GM18508 (cell line): ENCODE data around the gene PDE6B.
"Not testable (repeated sequence)": the region's sequence is repeated elsewhere in the genome, so short reads cannot be mapped to it uniquely, and the experiment has no call there.

ENCODE experiments used
- ATAC-seq: cut with Tn5 transposase; IDR thresholded peaks from one replicate; pipeline ENCODE4 v1.9.1; 2021; ENCODE audit warnings: moderate number of reproducible peaks; ENCODE audit not compliant: insufficient read depth, unreplicated experiment

Gene PDE6B

DNA sequence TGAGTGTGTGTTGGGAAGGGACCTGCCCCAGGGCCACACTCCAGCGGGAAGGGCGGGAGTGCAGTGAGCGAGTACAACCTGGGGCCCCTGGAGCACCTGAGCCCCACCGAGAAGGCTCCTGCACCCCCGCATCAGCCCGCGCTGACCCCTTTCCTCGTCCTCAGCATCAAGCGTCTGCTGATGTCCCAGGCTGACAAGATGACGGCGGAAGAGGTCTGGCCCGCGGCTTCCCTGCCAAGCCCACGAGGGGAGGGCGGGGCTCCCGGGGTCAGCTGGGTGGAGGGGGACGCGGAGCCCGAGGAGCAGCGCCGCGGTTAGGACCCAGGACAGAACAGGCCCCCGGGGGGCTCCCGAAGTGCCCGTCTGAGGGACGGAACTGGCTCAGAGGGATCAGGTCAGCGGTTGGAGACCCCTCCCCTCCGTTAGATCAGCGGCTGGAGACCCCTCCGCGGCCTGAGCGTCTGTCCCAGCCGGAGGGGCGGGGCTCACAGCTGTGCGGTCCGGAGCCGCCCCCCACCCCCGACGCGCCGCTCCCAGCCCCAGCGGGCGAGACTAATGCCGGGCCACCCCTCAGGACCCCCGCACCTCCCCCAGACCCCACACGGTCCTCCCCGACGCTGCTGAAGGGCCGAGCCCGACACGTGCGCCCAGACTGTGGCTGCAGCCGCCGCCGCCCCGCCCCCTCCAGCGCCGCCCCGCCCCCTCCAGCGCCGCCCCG, 55.7 kb downstream of the PDE6B start:
- ATAC-seq: no peak

DNA sequence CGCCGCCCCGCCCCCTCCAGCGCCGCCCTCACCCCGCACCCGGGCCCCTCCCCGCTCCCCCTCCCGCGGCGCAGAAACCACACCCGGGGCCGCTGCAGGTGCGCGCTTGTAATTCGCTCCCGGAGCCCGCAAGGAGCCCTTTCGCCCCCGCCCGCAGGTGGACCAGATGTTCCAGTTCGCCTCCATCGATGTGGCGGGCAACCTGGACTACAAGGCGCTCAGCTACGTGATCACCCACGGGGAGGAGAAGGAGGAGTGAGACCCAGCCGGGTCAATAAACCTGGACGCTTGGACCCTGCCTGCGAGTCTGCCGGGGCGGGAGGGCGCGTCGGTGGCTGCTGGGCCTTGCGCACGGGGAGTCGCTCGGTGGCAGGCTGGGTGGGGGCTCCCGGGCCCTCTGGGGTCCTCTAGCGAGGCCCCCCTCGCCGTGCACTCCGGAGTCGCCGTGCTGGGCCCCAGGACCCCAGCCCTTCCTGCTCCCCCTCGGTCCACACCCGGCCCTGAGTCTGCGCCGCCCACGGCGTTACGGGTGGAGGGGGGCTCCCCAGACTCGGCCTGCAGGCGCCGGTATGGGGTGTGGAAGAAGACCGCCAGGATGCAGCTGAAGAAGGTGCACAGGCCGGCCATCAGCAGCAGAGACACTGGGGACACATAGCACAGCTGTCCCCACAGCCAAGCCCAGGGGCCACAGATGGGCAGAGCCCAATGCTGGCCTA, 56.5 kb downstream of the PDE6B start:
- no peak for ATAC-seq

DNA sequence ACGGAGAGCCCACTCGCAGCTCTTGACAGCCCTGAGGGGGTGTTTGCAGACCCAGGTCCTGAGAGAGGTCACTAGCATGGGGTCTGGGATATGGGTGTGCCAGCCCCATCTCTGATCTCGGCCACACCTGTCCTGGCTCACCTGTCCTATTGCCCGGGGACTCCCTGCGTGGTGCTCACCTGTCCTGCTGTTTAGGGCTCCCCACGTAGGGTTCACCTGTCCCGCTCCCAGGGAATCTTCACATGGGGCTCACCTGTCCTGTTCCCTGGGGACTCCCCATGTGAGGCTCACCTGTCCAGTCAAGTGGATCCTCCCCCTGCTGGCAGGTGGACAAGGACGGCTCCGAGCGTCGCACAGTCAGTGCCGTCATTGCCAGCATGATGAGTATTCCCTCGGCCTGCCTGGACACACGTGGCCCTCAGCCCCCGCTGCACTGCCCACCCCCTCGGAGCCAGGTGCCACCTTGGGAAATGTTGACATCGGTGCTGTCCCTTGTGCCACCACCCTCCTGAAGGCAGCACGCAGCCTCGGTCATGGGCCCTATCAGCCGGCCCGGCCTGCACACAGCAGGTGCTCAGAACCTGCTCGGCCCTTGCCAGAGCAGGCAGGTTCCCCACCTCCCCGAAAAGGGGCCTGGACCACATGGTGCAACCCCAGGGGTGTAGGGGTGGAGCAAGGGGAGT, 57.3 kb downstream of the PDE6B start:
- ATAC-seq: no peak

DNA sequence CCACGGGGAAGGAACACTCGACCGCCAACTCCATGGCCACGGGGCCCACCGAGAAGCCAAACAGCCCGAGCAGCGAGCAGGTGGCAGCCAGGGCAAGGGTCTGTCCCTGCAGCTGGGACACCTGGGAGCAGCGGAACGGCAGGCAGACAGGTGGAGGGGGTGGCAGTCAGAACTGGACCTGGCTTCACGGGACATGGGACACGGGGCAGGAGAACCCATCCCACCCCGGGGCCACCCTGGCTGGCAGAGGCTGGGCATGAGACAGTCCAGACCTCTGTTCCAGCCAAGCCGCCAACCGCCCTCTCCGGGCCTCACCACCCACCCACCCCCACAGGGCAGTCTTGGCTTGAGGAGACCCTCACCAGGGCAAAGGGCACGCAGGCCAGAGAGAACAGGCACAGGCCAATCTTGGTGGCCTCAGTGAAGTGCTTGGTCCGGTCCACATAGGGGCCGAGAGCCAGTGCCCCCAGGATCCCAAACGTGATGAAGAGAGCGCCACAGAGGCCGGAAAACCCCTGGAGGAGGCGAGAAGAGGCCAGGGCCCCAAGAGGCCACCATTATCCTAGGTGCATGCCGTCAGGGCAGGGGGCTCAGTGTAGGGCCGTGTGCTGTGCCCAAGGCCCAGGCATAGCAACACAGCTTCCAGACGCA, 58.0 kb downstream of the PDE6B start:
- no peak for ATAC-seq

DNA sequence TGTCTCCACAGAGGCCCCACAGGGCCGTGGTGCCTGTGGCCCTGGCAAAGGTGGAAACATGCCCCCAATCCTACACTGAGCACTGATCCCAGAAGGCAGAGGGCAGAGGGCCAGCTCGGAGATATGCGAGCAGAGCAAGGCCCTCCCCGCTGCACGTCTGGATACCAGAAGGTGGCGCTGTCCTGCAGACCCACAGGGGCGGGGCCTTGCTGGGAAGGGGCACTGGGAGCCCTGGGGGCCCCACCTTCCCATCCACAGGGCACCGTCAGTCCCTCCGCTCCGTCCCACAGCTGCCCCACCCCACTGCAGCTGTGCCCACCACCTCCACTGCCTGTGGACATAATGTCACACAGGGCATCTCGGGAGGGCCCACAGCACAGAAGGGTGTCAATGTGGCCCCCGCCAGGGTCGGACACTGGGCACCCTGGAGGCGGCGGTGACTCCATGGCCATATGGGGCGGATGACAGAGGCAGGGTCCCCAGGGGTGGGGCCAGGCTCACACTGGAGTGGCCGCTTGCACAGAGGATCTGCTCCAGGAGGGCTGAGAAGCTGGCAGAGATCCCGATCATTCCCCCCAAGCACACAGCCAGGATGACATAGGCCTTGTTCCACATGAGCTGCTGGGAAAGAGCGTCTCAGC, 58.7 kb downstream of the PDE6B start:
- no peak for ATAC-seq

GRCh38 chr4:684623-685327, 59.4 kb downstream of the PDE6B start:
- ATAC-seq: no peak

DNA sequence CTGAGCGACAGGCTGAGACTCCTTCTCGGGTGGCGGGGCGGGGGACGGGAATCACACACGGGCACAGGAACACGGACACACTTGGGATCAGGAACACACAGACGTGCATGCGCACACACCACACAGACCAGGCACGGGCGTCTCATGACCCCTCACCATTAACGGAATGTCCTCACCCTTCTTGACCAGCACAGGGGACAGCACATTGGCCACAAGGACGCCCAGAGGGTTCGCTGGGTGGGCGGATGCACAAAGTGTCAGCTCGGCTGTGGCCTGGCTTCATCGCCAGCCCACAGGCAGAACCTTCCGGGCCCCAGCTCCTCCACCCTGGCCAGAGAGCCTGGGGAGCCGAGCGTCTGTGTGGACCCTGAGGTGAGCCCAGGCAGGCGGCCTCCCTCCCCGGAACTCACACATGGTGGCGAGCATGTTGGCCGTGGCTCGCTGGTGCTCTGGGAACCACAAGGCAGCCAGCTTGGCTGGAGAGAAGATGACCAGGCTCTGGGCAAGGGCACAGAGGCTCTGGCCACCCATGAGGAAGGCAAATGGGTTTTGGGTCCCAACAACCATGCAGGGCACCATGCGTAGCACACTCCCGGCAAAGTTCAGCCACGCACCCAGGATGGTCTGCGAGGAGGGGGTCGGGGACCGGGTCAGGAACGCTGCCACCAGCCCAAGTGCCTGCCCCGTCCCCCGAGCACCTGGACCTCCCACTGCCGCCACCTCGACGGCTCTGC, 60.5 kb downstream of the PDE6B start:
- no peak for ATAC-seq

DNA sequence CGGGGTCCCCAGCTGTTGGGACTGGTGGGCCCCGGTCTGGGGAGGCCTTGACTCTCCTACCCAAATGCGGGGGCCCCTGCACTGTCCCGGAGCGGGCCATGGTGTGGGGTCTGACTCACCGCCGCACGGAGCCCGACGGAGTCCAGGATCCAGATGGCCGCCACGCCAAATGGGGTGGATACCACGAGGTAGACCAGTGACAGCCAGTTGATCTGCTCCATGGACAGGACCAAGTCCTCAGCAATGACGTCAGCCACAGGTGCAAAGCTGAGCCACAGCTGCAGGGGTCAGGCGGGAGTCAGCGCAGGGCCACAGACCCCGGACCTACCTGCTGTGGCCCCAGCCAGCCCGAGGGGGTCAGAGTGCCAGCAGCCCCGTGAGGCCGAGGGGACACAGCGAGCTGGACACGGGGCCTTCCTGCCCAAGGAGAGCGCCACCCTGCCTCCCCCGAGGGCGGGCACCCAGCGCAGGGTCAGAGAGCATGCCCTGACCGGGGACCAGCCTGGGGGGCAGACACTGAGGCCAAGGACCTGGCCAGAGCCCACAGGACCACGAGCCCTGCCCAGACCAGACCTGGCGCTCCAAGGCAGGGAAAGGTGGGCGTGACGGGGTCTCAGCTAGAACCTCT, 61.2 kb downstream of the PDE6B start:
- ATAC-seq: no peak

GRCh38 chr4:687048-687970, 61.9 kb downstream of the PDE6B start:
- no peak for ATAC-seq

- ATAC-seq: no peak
These were observed 62.8 kb downstream of the PDE6B start for GRCh38 chr4:687971-688853.

DNA sequence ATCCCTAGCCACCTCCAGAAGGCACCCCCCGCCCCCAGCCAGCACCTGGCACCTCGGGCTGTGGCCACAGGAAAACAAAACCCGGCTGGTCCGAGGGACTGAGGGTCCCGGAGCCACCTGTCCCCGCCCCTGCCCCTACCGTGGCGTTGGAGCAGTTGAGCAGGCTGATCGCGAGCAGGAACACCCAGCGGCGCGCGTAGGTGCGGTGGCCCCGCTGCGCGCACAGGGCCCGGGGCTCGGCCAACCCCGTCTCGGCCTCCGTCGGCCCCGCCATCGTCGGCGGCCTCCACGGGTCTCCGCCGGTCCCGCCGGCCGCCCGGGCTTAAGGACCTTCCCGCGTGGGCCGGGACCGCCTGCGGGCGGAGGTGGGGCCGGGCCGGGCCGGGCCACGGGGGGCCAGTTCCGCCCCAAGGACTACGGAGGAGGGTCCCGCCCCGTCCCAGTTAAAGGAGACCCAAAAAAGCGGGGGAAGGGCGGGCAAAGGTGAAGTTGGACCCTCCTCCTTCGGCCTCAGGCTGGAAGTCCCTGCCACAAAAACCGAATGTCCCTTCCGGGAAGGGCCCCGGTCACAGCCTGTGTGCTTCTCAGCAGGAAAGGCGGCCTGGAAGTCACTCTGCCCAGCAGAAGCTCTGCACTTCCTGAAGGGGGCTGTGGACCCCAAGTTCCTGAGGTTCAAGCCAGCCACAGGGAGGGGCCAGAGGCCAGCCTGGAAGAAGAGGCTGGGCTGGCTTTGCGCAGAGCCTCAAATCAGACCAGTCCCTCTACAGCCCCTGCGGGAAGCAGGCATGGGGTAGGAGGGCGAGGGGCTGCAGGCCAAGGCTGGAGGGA, 63.7 kb downstream of the PDE6B start, which contains the start of gene SLC49A3:
SLC49A3 (minus strand) TSS at position 298 of the 828 bp plus-strand sequence; CDS start at position 274, 24 bp downstream.
- no peak for ATAC-seq

DNA sequence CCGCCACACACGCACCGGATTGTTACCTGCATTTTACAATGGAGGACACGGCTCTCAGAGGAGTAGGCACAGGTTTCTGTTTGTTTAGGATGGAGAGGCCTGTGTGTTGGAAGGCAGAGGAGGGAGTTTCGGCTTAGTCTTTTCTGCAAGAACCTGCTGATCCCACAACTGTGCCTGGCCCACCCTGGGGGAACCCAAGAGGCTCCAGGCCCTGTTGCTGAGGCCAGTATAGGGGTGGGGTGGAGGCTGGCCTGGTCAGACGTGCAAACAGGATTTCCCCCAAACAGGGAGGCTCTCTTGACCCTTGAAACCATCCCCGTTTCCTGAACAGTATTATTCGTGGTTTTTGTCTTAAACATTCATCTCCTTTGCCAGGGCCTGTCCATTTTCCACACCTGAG, 64.3 kb downstream of the PDE6B start:
- no peak for ATAC-seq

DNA sequence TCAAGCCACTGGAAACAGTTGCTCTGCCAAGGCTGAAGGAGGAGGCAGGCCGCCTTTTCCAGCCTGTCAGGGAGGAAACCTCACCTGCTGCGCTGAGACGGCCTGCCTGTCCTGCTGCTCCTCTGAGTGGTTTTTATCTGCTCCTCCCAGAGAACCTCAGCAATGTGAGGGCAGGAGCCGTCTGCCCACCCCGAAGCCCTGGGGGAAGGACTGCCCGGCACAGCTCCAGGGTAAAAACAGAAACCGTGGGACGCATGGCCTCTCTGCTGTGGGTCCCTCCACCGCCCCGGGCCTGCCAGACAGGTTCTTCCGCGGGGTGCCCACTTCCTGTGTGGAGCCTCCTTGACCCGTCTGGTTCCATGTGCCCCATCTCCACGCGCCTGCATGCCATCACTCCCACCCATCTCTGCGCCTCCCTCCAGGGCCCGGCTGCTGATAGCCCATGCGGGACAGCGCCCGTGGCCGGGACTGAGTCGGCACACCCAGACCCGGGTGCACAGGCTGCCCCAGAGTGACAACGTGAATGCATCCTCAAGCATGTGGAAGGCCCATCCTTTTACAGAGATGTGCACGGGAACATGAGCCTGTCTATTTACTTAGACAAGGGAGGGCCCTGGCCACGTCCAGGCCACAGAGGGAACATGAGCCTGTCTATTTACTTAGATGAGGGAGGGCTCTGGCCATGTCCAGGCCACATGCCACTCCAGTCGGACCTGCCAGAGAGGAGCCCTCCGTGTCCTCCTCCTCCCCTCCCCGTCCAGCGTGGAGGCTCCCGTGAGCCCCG, 67.6 kb downstream of the PDE6B start:
- no peak for ATAC-seq

- ATAC-seq: not testable (repeated sequence)
These were observed 69.1 kb downstream of the PDE6B start for GRCh38 chr4:694341-694940.
